GM18498 (cell line): ENCODE data around the gene TBPL1.
A peak's percentile ranks its signal among the peaks of the same experiment; 100 is the strongest.

Experiments used
- ATAC-seq: cut with Tn5 transposase; IDR thresholded peaks from one replicate; pipeline ENCODE4 v1.9.1; 2021; ENCODE audit warnings: mild to moderate bottlenecking, moderate library complexity; ENCODE audit not compliant: unreplicated experiment

Gene TBPL1

DNA sequence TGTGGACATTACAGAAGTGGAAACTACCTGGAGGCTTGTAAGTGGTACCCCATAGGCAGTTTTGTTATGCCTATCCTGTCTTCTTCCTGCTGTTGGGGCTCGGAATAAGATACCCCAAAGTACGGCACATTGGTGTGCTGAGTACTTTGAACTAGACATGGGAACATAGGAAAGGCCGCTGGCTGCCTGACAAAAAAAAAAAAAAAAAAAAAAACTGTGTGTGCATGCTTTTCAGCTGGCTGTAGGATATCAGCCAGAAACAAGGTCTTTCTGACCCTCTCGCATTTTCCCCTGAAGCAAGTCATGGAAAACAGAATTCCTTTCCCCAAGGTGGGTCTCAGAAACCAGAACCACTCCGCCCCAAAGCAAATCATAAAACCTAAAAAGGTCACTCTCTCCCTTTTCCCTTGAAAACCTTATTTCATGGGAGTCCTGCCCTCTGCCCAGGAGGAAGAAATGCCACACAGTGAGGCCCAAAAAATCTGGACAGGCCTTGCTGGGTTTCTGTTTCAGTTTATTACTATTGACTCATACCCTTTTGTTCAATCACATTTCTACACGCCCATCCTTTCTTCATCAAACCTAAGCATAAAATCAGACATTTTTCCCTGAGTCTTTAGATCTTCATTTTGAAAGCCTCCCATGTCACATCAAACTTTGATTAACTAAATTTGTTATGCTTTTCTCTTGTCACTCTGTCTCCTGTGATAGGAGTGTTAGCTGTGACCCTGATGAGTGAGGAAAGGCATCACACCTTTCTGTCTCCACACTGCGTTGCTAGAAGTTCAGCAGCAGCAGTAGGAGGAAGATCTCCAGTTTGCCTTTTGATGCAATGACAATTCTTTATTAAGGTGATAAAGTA, 82.2 kb downstream of the TBPL1 start:
- peak; percentile 18 for ATAC-seq

DNA sequence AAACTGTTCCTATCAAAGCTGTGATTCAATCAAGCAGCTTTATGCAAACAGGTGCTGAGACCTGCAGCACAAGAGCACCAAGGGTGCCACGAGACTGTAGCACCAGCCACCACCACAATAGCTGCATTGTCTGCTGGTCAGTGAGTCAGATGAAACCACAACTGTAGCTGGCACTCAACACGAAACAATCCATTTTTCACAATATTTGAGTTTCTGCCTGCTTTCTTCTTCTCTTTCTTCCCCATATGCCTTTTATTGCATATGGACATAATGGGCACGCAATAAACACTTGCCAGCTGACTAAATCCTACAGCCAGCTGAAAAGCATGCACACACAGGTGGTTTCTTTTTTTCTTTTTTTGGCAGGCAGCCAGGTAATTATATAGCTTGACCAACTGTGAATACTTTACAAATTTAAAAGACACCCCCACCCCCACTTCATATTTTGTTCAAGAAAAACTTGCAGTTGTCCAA, 82.8 kb downstream of the TBPL1 start:
- peak; percentile 74 for ATAC-seq

DNA sequence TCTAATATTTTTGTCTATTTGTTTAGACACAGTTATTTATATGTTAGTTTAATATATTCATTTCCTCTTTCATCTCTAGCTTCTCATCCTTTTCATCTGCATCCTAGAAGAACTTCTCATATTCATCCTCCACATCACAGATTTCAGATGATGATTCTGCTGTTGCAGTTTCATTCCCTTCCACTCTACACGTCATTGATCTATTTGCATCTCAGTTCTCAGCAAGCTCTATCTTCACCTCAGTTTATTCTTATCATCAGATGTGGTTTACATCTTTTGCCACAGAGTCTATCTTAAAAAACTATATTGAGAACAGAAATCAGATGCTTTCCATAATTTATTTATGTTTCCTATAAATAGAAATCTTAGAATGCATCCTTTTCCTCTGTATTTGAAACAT, 86.1 kb downstream of the TBPL1 start:
- peak; percentile 37 for ATAC-seq
